K562 (cell line): ENCODE measurements around the gene CALCOCO2. TPM values are rescaled to one million over a fixed set of nuclear protein-coding genes. Genes with fewer than 3 reads are reported as not detected.

ENCODE experiments used
- CUX1 ChIP-seq: fragments of 200-800 bp; sonication (Bioruptor generic); IDR thresholded peaks from 2 replicates; pipeline ENCODE4 v1.6.1; 2016; ENCODE audit warnings: missing genetic modification characterization, missing compliant biosample characterization
- DIDO1 ChIP-seq: fragments of 450-650 bp; IDR thresholded peaks from 2 replicates; pipeline ENCODE4 v1.6.1; 2016; ENCODE audit warnings: low read depth, missing biosample characterization, missing genetic modification characterization
- FOXJ2 ChIP-seq: fragments of 200-800 bp; sonication (Bioruptor generic); IDR thresholded peaks from 2 replicates; pipeline ENCODE4 v1.6.1; 2016; ENCODE audit warnings: missing genetic modification characterization, missing compliant biosample characterization
- GTF2B ChIP-seq: IDR thresholded peaks from 2 replicates; pipeline ENCODE4 v1.6.1; 2011; ENCODE audit not compliant: insufficient read length; ENCODE audit errors: extremely low read depth
- KLF16 ChIP-seq: IDR thresholded peaks from 2 replicates; pipeline ENCODE4 v1.6.1; 2016; ENCODE audit warnings: antibody characterized with exemption
- MTA3 ChIP-seq: fragments of 450-650 bp; formaldehyde crosslinking; IDR thresholded peaks from 2 replicates; pipeline ENCODE4 v1.6.1; 2017; ENCODE audit warnings: mild to moderate bottlenecking, borderline replicate concordance
- MYC ChIP-seq, 2 experiments: fragments of 250-450 bp in 1 of 2; sonication (Bioruptor Pico) in 1 of 2; IDR thresholded peaks; 2 replicates each; pipeline versions ENCODE4 v1.5.1 to v1.6.1; 2012 to 2021; ENCODE audit warnings: low read depth in 2 of 2, borderline replicate concordance in 1 of 2, improper control_type of control experiment in 1 of 2, low read length in 1 of 2, mild to moderate bottlenecking in 1 of 2, moderate library complexity in 1 of 2
- SNAPC5 ChIP-seq: fragments of 250-450 bp; sonication (Bioruptor Pico); IDR thresholded peaks from 2 replicates; pipeline ENCODE4 v1.8.0; 2021; ENCODE audit warnings: moderate library complexity, mild to moderate bottlenecking, inconsistent platforms
- SOX6 ChIP-seq: fragments of 450-650 bp; IDR thresholded peaks from 2 replicates; pipeline ENCODE4 v1.6.1; 2014; ENCODE audit warnings: mild to moderate bottlenecking
- SPI1 ChIP-seq: IDR thresholded peaks from 2 replicates; pipeline ENCODE4 v1.6.1; 2011; ENCODE audit warnings: low read depth, low read length, control low read depth, borderline replicate concordance
- THRA ChIP-seq: fragments of 450-650 bp; IDR thresholded peaks from 2 replicates; pipeline ENCODE4 v1.6.1; 2017; ENCODE audit warnings: mild to moderate bottlenecking, moderate library complexity
- ZNF121 ChIP-seq: sonication (generic); formaldehyde crosslinking; conservative IDR thresholded peaks from 2 replicates; pipeline ENCODE4 v1.8.0; 2022; ENCODE audit warnings: missing genetic modification reagents
- ZNF408 ChIP-seq: fragments of 250-450 bp; sonication (Bioruptor Pico); IDR thresholded peaks from 2 replicates; pipeline ENCODE4 v1.4.0; 2020; ENCODE audit warnings: low read depth, mild to moderate bottlenecking, moderate library complexity
- ZNF436 ChIP-seq: fragments of 250-450, 450-650 bp; sonication (Bioruptor Pico); formaldehyde crosslinking; IDR thresholded peaks from 2 replicates; pipeline ENCODE4 v1.7.0; 2020; ENCODE audit warnings: mild to moderate bottlenecking
- ZNF518B ChIP-seq: fragments of 250-450 bp; sonication (Bioruptor Pico); IDR thresholded peaks from 2 replicates; pipeline ENCODE4 v1.5.0; 2021; ENCODE audit warnings: mild to moderate bottlenecking, moderate library complexity
- ZNF589 ChIP-seq: fragments of 200-800 bp; sonication (Bioruptor generic); IDR thresholded peaks from 2 replicates; pipeline ENCODE4 v1.6.1; 2016; ENCODE audit warnings: low read depth, missing genetic modification characterization, missing compliant biosample characterization
- polyA plus RNA-seq, 8 experiments: library from polyadenylated mRNA; depleted of rRNA in 4 of 8; stranded (reverse) in 5 of 8; unstranded in 3 of 8; fragments of >200 nt; fragmentation: Nextera tagmentation in 2 of 8; fragmentation: Illumina TruSeq in 1 of 8; extraction: Ambion mirVana in 2 of 8; extraction: Trizol in 1 of 8; gene quantifications; 2 replicates each; pipeline versions ENCODE4 v1.2.1 to v1.2.3, GENCODE V29; 2011 to 2014; ENCODE audit warnings: inconsistent platforms in 1 of 8, missing spikeins in 1 of 8
- total RNA-seq, 7 experiments: library from RNA; depleted of rRNA in 6 of 7; stranded (reverse); fragments of >200 nt in 6 of 7; fragmentation: Illumina TruSeq in 2 of 7; extraction: Trizol in 2 of 7; gene quantifications; 2 replicates each; pipeline versions ENCODE4 v1.2.1 to v1.2.3, GENCODE V29; 2011 to 2021; ENCODE audit warnings: low replicate concordance in 1 of 7

The CALCOCO2 gene
- total and polyA plus RNA-seq, 9 of the 15 experiments (the other 6 are each of a cell fraction or from before 2014, with no cell fraction given), result 24.1 to 87.3 (median 67.5) TPM

- TF ChIP-seq DIDO1 (tag), result no peak
- peak; percentile 63; the same call in 1 of the 2 replicates for TF ChIP-seq ZNF589 (CRISPR knock-in tag)
- TF ChIP-seq FOXJ2 (tag), result no peak
- no peak for TF ChIP-seq ZNF121 (CRISPR knock-in tag)
- no peak for TF ChIP-seq ZNF518B (CRISPR knock-in tag)
- TF ChIP-seq ZNF408 (CRISPR knock-in tag), result no peak
- TF ChIP-seq KLF16, result peak; percentile 50; the same call in 1 of the 2 replicates
- TF ChIP-seq MTA3, result no peak
- TF ChIP-seq SNAPC5 (CRISPR knock-in tag), result no peak
- TF ChIP-seq CUX1, result no peak
- TF ChIP-seq THRA, result no peak
- no peak for TF ChIP-seq GTF2B
- no peak for TF ChIP-seq ZNF436
- peak; percentile 64 for TF ChIP-seq SOX6
- no peak for TF ChIP-seq MYC (IDR thresholded peaks at IDR 0.05; ENCODE audit: low read depth, low read length)
- TF ChIP-seq MYC (CRISPR knock-in tag; IDR thresholded peaks at IDR 0.05; ENCODE audit: borderline replicate concordance, low read depth), result no peak
- TF ChIP-seq SPI1, result no peak
These were observed 40.9 kb downstream of the CALCOCO2 start (continued) for GRCh38 chr17:48871551-48872351.
